Gastroesophageal sphincter (tissue), 4 donors: Measurements from ENCODE around the gene GABBR2. TPM values are rescaled to one million over a fixed set of nuclear protein-coding genes. Genes with fewer than 3 reads are reported as not detected.

Experiments
- ATAC-seq: fragments of 150-250 bp; one replicate; pipeline ENCODE4 v1.9.1; 2016; ENCODE audit warnings: mild to moderate bottlenecking, moderate library complexity
- H3K27ac ChIP-seq, 4 donors: fragments of 200-600 bp; sonication (generic) in 3 of 4; 1 replicate in 3 of 4; 2 replicates in 1 of 4; pipeline ENCODE4 v1.5.1; 2016 to 2019
- H3K27me3 ChIP-seq: fragments of 200-600 bp; sonication (generic); one replicate; pipeline ENCODE4 v1.5.1; 2019
- H3K36me3 ChIP-seq, 2 donors: fragments of 200-600 bp; sonication (generic); one replicate each; pipeline ENCODE4 v1.5.1; 2019; ENCODE audit warnings: control low read depth in 1 of 2
- H3K4me1 ChIP-seq, 3 donors: fragments of 200-600 bp; sonication (generic); 1 replicate in 2 of 3; 2 replicates in 1 of 3; pipeline ENCODE4 v1.5.1; 2016 to 2019; ENCODE audit warnings: control low read depth in 2 of 3
- H3K4me3 ChIP-seq, 2 donors: fragments of 200-600 bp; sonication (generic); one replicate each; pipeline ENCODE4 v1.5.1; 2019; ENCODE audit warnings: mild to moderate bottlenecking in 1 of 2, moderate library complexity in 1 of 2
- H3K9me3 ChIP-seq, 3 donors: fragments of 200-600 bp; sonication (generic); one replicate each; pipeline ENCODE4 v1.5.1; 2017 to 2019; ENCODE audit warnings: control low read depth in 2 of 3
- CTCF ChIP-seq, 4 experiments: fragments of 200-600 bp in 2 of 4; fragments of 450-650 bp in 2 of 4; sonication (generic) in 1 of 4; IDR thresholded peaks; one replicate each; pipeline ENCODE4 v1.5.1; 2017 to 2019; ENCODE audit warnings: antibody characterized with exemption in 4 of 4, mild to moderate bottlenecking in 2 of 4, moderate library complexity in 2 of 4
- EP300 ChIP-seq: sonication (generic); formaldehyde crosslinking; IDR thresholded peaks from one replicate; pipeline ENCODE4 v1.6.1; 2017; ENCODE audit warnings: antibody characterized with exemption, mild to moderate bottlenecking
- POLR2A ChIP-seq, 2 donors: fragments of 450-650 bp; IDR thresholded peaks; one replicate each; pipeline ENCODE4 v1.6.1; 2017; ENCODE audit warnings: antibody characterized with exemption in 2 of 2, mild to moderate bottlenecking in 2 of 2, moderate library complexity in 1 of 2
- POLR2AphosphoS5 ChIP-seq: sonication (generic); formaldehyde crosslinking; IDR thresholded peaks from one replicate; pipeline ENCODE4 v1.6.1; 2017; ENCODE audit warnings: antibody characterized with exemption
- WGBS, 2 donors: methylation state at CpG; one replicate each; pipeline ENCODE4 v1.1.5; 2018; ENCODE audit warnings: low coverage in 1 of 2; 5-methylcytosine and 5-hydroxymethylcytosine counted together
- total RNA-seq, 4 donors: library from RNA; depleted of rRNA; stranded (reverse); fragments of >200 nt; gene quantifications; one replicate each; pipeline ENCODE4 v1.1.0, GENCODE V29; 2016

Gene GABBR2
- total RNA-seq, 4 donors from 2014 or later = 0.04 to 0.25 TPM; not detected in 2

- TF ChIP-seq EP300 (no peak), CTCF (IDR thresholded peaks at IDR 0.05) (no peak), POLR2AphosphoS5 (no peak), POLR2A (IDR thresholded peaks at IDR 0.05) (no peak)
- H3K36me3 ChIP-seq = no peaks in the 10 kb centered on the region
- no peak overlapping the region for H3K4me3 ChIP-seq
- H3K27me3 ChIP-seq = peaks cover 41% of the 10 kb centered on the region
- ATAC-seq = no peak
- 74 to 93% methylated on average over 2 of the region's 2 CpGs for WGBS, 2 donors
- peaks cover 0 to 14% (median 0%) of the 10 kb centered on the region in 3 donors for H3K9me3 ChIP-seq
- H3K4me1 ChIP-seq = no peaks in the 10 kb centered on the region
- no peak overlapping the region for H3K27ac ChIP-seq
These were observed 12.9 kb upstream of the GABBR2 start for GRCh38 chr9:98721643-98722042.

- no peaks in the 10 kb centered on the region for H3K4me1 ChIP-seq
- 81 to 82% methylated on average over 3 of the region's 4 CpGs for WGBS, 2 donors
- H3K27ac ChIP-seq = no peak overlapping the region
- no peak for TF ChIP-seq POLR2AphosphoS5
- no peak for TF ChIP-seq POLR2A (IDR thresholded peaks at IDR 0.05)
- TF ChIP-seq CTCF (IDR thresholded peaks at IDR 0.05) = no peak
- TF ChIP-seq EP300 = no peak
- no peak overlapping the region for H3K4me3 ChIP-seq
- H3K36me3 ChIP-seq = no peaks in the 10 kb centered on the region
- H3K27me3 ChIP-seq = peaks cover 36% of the 10 kb centered on the region
- no peak for ATAC-seq
- H3K9me3 ChIP-seq = peaks cover 0 to 14% (median 0%) of the 10 kb centered on the region in 3 donors
These were observed 11.7 kb upstream of the GABBR2 start for GRCh38 chr9:98720402-98720801.

GRCh38 chr9:98719055-98719454 is 10.3 kb upstream of the GABBR2 start:
- TF ChIP-seq POLR2A (IDR thresholded peaks at IDR 0.05) (no peak), EP300 (no peak), POLR2AphosphoS5 (no peak), CTCF (IDR thresholded peaks at IDR 0.05) (no peak)
- peaks cover 0 to 10% (median 0%) of the 10 kb centered on the region in 3 donors for H3K9me3 ChIP-seq
- H3K27me3 ChIP-seq = peaks cover 22% of the 10 kb centered on the region
- no peak overlapping the region for H3K27ac ChIP-seq
- H3K36me3 ChIP-seq = no peaks in the 10 kb centered on the region
- H3K4me3 ChIP-seq = no peak overlapping the region
- 65 to 66% methylated on average over 2 of the region's 2 CpGs for WGBS, 2 donors
- no peaks in the 10 kb centered on the region for H3K4me1 ChIP-seq
- ATAC-seq = no peak

GRCh38 chr9:98714833-98715232 is 6.1 kb upstream of the GABBR2 start:
- H3K27ac ChIP-seq = no peak overlapping the region
- no peak overlapping the region for H3K4me3 ChIP-seq
- H3K36me3 ChIP-seq = no peaks in the 10 kb centered on the region
- WGBS, 2 donors = 48 to 60% methylated on average over 1 of the region's 1 CpG
- peaks cover 33% of the 10 kb centered on the region for H3K27me3 ChIP-seq
- no peak for ATAC-seq
- no peaks in the 10 kb centered on the region for H3K9me3 ChIP-seq
- H3K4me1 ChIP-seq = no peaks in the 10 kb centered on the region
- TF ChIP-seq EP300 = no peak
- no peak for TF ChIP-seq POLR2AphosphoS5
- no peak for TF ChIP-seq CTCF (IDR thresholded peaks at IDR 0.05)
- TF ChIP-seq POLR2A (IDR thresholded peaks at IDR 0.05) = no peak

- TF ChIP-seq CTCF (IDR thresholded peaks at IDR 0.05) (no peak), POLR2AphosphoS5 (no peak), POLR2A (IDR thresholded peaks at IDR 0.05) (no peak), EP300 (no peak)
- no peak for ATAC-seq
These were observed 4.3 kb upstream of the GABBR2 start for GRCh38 chr9:98712987-98713386.

More at GRCh38 chr9:98712987-98713386, 4.3 kb upstream of the GABBR2 start:
- H3K4me1 ChIP-seq = peaks cover 0 to 16% (median 5%) of the 10 kb centered on the region in 3 donors
- no peaks in the 10 kb centered on the region for H3K36me3 ChIP-seq
- no peaks in the 10 kb centered on the region for H3K9me3 ChIP-seq
- no peak overlapping the region for H3K4me3 ChIP-seq
- no peak overlapping the region for H3K27ac ChIP-seq
- H3K27me3 ChIP-seq = peaks cover 47% of the 10 kb centered on the region
